Measurements from ENCODE around the gene EGFL7. TPM values are rescaled to one million over a fixed set of nuclear protein-coding genes. Genes with fewer than 3 reads are reported as not detected.

Gene EGFL7
- 10 to 100 TPM; 43.8 to 79.8 (median 74.3) TPM for polyA plus RNA-seq (ENCODE audit: insufficient read length in 3 of 3)
- long read RNA-seq, donor 1, transcript EGFL7-202 (9 exons, 1,282 nt): minor isoform, 6 of 24 reads
- long read RNA-seq, donor 1, transcript EGFL7-204 (10 exons, 1,529 nt): major isoform, 10 of 24 reads
- long read RNA-seq, donor 1, partial matches to known transcripts: 7 of 24 reads
- long read RNA-seq, donor 1, other reads (novel, unspliced or antisense): 0 of 24 reads
- long read RNA-seq, donor 2, transcript EGFL7-202 (9 exons, 1,282 nt): minor isoform, 7 of 23 reads
- long read RNA-seq, donor 2, transcript EGFL7-204 (10 exons, 1,529 nt): major isoform, 8 of 23 reads
- long read RNA-seq, donor 2, partial matches to known transcripts: 8 of 23 reads
- long read RNA-seq, donor 2, other reads (novel, unspliced or antisense): 0 of 23 reads
- long read RNA-seq, donor 3, transcript EGFL7-204 (10 exons, 1,529 nt): major isoform, 23 of 69 reads
- long read RNA-seq, donor 3, transcript EGFL7-202 (9 exons, 1,282 nt): minor isoform, 14 of 69 reads
- long read RNA-seq, donor 3, partial matches to known transcripts: 31 of 69 reads
- long read RNA-seq, donor 3, other reads (novel, unspliced or antisense): 0 of 69 reads
- long read RNA-seq, donor 4, transcript EGFL7-204 (10 exons, 1,529 nt): minor isoform, 9 of 105 reads
- long read RNA-seq, donor 4, transcript EGFL7-202 (9 exons, 1,282 nt): major isoform, 19 of 105 reads
- long read RNA-seq, donor 4, partial matches to known transcripts: 77 of 105 reads
- long read RNA-seq, donor 4, other reads (novel, unspliced or antisense): 0 of 105 reads
- long read RNA-seq, donor 5: 0 reads
- long read RNA-seq, donor 6, transcript EGFL7-202 (9 exons, 1,282 nt): minor isoform, 6 of 31 reads
- long read RNA-seq, donor 6, transcript EGFL7-204 (10 exons, 1,529 nt): major isoform, 10 of 31 reads
- long read RNA-seq, donor 6, partial matches to known transcripts: 15 of 31 reads
- long read RNA-seq, donor 6, other reads (novel, unspliced or antisense): 0 of 31 reads
- long read RNA-seq, donor 7, transcript EGFL7-202 (9 exons, 1,282 nt): minor isoform, 7 of 45 reads
- long read RNA-seq, donor 7, transcript EGFL7-204 (10 exons, 1,529 nt): major isoform, 20 of 45 reads
- long read RNA-seq, donor 7, partial matches to known transcripts: 18 of 45 reads
- long read RNA-seq, donor 7, other reads (novel, unspliced or antisense): 0 of 45 reads
- long read RNA-seq, donor 8, transcript EGFL7-204 (10 exons, 1,529 nt): minor isoform, 15 of 137 reads
- long read RNA-seq, donor 8, transcript EGFL7-202 (9 exons, 1,282 nt): major isoform, 21 of 137 reads
- long read RNA-seq, donor 8, partial matches to known transcripts: 100 of 137 reads
- long read RNA-seq, donor 8, other reads (novel, unspliced or antisense): 0 of 137 reads
- long read RNA-seq, donor 9, transcript EGFL7-202 (9 exons, 1,282 nt): minor isoform, 8 of 41 reads
- long read RNA-seq, donor 9, transcript EGFL7-204 (10 exons, 1,529 nt): major isoform, 13 of 41 reads
- long read RNA-seq, donor 9, partial matches to known transcripts: 20 of 41 reads
- long read RNA-seq, donor 9, other reads (novel, unspliced or antisense): 0 of 41 reads
- long read RNA-seq, donor 10, transcript EGFL7-202 (9 exons, 1,282 nt): minor isoform, 8 of 38 reads
- long read RNA-seq, donor 10, transcript EGFL7-204 (10 exons, 1,529 nt): major isoform, 9 of 38 reads
- long read RNA-seq, donor 10, partial matches to known transcripts: 20 of 38 reads
- long read RNA-seq, donor 10, other reads (novel, unspliced or antisense): 0 of 38 reads
- long read RNA-seq, donor 11, transcript EGFL7-204 (10 exons, 1,529 nt): major isoform, 9 of 22 reads
- long read RNA-seq, donor 11, transcript EGFL7-202 (9 exons, 1,282 nt): minor isoform, 6 of 22 reads
- long read RNA-seq, donor 11, partial matches to known transcripts: 7 of 22 reads
- long read RNA-seq, donor 11, other reads (novel, unspliced or antisense): 0 of 22 reads
- long read RNA-seq, donor 12, transcript EGFL7-202 (9 exons, 1,282 nt): major isoform, 7 of 21 reads
- long read RNA-seq, donor 12, partial matches to known transcripts: 11 of 21 reads
- long read RNA-seq, donor 12, other reads (novel, unspliced or antisense): 0 of 21 reads
- long read RNA-seq, donor 13: 0 reads
- long read RNA-seq, donor 14, transcript EGFL7-204 (10 exons, 1,529 nt): major isoform, 16 of 35 reads
- long read RNA-seq, donor 14, transcript EGFL7-202 (9 exons, 1,282 nt): minor isoform, 7 of 35 reads
- long read RNA-seq, donor 14, partial matches to known transcripts: 12 of 35 reads
- long read RNA-seq, donor 14, other reads (novel, unspliced or antisense): 0 of 35 reads
- long read RNA-seq, donor 15, transcript EGFL7-202 (9 exons, 1,282 nt): minor isoform, 5 of 23 reads
- long read RNA-seq, donor 15, transcript EGFL7-204 (10 exons, 1,529 nt): major isoform, 7 of 23 reads
- long read RNA-seq, donor 15, partial matches to known transcripts: 11 of 23 reads
- long read RNA-seq, donor 15, other reads (novel, unspliced or antisense): 0 of 23 reads
- long read RNA-seq, donor 16, transcript EGFL7-202 (9 exons, 1,282 nt): major isoform, 21 of 277 reads
- long read RNA-seq, donor 16, transcript EGFL7-204 (10 exons, 1,529 nt): minor isoform, 16 of 277 reads
- long read RNA-seq, donor 16, partial matches to known transcripts: 108 of 277 reads
- long read RNA-seq, donor 16, other reads (novel, unspliced or antisense): 130 of 277 reads

- DNase-seq (ENCODE audit: extremely low read depth in 1 of 11, low read depth in 9 of 11, low spot score in 4 of 11): no peak
Observed at GRCh38 chr9:136662656-136663581, at the start of gene EGFL7. TSS of gene EGFL7 (plus strand) at chr9:136662916. CDS start at chr9:136668283, 5,367 bp downstream.

- no peak for DNase-seq (ENCODE audit: extremely low read depth in 1 of 11, low read depth in 9 of 11, low spot score in 4 of 11)
Observed at GRCh38 chr9:136613824-136614371, 48.8 kb upstream of the EGFL7 start.

GRCh38 chr9:136614372-136614922 lies 48.3 kb upstream of the EGFL7 start:
- no peak for DNase-seq (ENCODE audit: extremely low read depth in 1 of 11, low read depth in 9 of 11, low spot score in 4 of 11)

GRCh38 chr9:136614967-136615623 lies 47.6 kb upstream of the EGFL7 start:
- no peak for DNase-seq (ENCODE audit: extremely low read depth in 1 of 11, low read depth in 9 of 11, low spot score in 4 of 11)

- no peak for DNase-seq (ENCODE audit: extremely low read depth in 1 of 11, low read depth in 9 of 11, low spot score in 4 of 11)
Observed at GRCh38 chr9:136615631-136616306, 46.9 kb upstream of the EGFL7 start.

GRCh38 chr9:136616307-136616635 lies 46.4 kb upstream of the EGFL7 start:
- no peak for DNase-seq (ENCODE audit: extremely low read depth in 1 of 11, low read depth in 9 of 11, low spot score in 4 of 11)

- no peak for DNase-seq (ENCODE audit: extremely low read depth in 1 of 11, low read depth in 9 of 11, low spot score in 4 of 11)
Observed at GRCh38 chr9:136616948-136617695, 45.6 kb upstream of the EGFL7 start.

- no peak for DNase-seq (ENCODE audit: extremely low read depth in 1 of 11, low read depth in 9 of 11, low spot score in 4 of 11)
Observed at GRCh38 chr9:136617746-136618579, 44.8 kb upstream of the EGFL7 start.

GRCh38 chr9:136618580-136619547 lies 43.9 kb upstream of the EGFL7 start:
- DNase-seq (ENCODE audit: extremely low read depth in 1 of 11, low read depth in 9 of 11, low spot score in 4 of 11): no peak

GRCh38 chr9:136619742-136620440 lies 42.8 kb upstream of the EGFL7 start:
- no peak for DNase-seq (ENCODE audit: extremely low read depth in 1 of 11, low read depth in 9 of 11, low spot score in 4 of 11)
